Stimulated activated CD8-positive, alpha-beta memory T cell treated with anti-CD3 and anti-CD28 coated beads, Interleukin-2, amount 100 ng/mL, for 48 hours (primary cell): ENCODE data around the gene LIF.

ENCODE experiments used
- DNase-seq, 2 donors: peaks; one replicate each; pipeline ENCODE4 v3.0.0-alpha.2; 2020; ENCODE audit warnings: low read depth in 2 of 2

The LIF gene

DNA sequence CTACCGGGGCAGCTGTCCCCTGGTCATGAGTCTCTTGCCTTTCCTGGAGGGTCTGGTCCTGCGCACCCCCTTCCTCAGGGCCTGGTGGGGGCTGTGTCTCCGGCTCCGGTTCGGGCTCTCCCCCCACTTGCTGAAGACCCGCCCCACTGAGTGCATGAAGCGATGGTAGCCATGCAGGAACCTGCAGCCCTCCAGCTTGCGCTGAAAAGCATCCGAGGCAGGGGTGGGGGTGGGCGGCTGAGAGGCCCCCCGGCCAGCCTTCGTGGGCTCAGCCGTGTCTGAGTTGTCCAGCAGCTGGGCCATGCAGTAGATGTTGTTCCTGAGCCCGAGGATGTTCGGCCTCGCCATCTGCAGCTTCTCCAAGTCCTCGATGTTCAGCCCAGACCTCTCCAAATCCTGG is 17.3 kb upstream of the LIF start:
- no peak for DNase-seq

GRCh38 chr22:30262917-30263741 is 16.6 kb upstream of the LIF start:
- DNase-seq, result peak; percentile 65 to 78

- no peak for DNase-seq
These were observed 15.6 kb upstream of the LIF start for GRCh38 chr22:30262112-30262511.

DNA sequence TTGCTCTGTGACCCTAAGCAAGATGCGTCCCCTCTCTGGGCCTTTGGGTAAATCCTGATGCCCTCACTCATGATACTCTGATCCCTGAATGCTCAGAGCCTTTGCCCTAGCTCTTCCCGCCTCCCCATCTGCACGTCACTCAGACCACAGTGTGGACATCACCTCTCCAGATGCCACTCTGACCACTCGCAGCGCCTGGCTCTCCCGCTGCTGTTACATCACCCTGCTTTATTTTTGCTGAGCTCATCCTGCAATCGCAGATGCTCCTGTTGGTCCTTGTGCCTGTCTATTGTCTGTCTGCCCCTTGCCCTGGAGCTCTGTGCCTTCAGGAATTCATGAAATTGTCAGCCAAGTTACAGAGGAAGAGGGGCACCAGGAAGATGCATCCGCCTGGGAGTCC is 14.6 kb upstream of the LIF start:
- no peak for DNase-seq

DNA sequence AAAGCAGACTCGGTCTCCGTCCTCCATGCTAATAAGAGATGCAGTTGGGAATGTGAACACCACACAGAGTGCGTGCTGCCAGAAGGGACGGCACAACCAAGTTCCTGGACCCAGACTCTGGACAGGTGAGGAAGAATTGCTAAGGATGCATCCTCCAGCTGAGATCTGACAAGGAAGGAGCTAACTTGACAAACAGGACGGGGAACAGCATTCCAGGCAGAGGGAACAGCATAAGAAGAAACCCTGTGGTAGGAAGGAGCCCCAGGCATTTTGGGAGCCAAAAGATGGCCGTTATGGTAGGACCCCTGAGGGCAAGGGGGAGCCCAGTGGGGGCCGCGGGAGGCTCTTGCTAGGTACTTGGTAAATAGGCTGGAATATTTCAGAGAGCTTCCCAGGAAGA is 14.1 kb upstream of the LIF start:
- no peak for DNase-seq

GRCh38 chr22:30260276-30260675 is 13.7 kb upstream of the LIF start:
- DNase-seq, result no peak

DNA sequence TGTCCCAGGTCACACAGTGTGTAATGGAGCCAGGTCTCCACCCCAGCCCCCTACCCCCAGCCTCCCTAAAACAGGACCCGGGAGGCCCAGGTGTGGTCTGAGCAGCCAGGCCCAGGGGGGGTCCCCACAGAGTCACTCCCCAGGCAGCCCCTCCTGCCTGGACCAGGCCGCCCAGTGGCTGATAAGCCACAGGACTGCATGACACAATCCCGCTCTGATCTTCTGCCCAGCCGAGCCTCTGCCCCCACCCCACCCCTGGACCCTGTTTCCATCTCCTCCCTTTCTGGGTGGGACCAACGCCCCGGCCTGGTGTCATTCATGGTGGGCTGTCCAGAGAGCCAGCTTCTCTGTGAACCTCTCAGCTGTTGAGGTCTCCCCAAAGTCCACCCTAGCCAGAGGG is 7.8 kb upstream of the LIF start:
- no peak for DNase-seq

DNA sequence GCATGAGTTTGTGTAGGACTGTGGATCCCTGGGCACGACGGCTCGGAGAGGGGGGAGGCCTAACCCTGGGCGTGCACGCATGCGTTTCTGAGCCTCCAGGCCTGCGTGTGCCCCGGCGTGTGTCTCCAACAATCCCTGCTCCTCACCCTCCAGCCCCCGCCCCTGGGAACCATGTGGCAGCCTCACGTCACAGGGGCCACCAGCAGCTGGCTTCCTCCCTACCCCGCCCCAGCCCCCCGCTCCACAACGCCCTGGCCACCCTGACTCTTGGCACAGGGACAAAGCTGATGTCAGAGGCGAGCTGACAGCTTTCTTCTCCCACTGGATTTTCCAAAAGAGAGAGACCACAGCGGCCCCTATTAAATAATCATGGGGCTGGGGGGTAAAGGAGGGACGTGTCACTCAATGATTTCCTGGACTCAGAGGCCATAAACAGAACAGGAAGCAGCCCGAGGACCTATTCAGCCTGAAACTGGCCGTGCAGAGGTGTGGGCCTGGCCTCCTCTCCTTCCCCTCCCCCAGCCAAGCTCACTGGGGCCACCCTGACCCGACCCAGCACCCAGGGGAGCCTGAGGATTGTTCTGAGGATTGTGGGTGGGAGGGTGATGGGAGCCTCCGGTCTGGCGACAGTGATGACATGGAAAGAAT is 6.8 kb upstream of the LIF start:
- no peak for DNase-seq

DNA sequence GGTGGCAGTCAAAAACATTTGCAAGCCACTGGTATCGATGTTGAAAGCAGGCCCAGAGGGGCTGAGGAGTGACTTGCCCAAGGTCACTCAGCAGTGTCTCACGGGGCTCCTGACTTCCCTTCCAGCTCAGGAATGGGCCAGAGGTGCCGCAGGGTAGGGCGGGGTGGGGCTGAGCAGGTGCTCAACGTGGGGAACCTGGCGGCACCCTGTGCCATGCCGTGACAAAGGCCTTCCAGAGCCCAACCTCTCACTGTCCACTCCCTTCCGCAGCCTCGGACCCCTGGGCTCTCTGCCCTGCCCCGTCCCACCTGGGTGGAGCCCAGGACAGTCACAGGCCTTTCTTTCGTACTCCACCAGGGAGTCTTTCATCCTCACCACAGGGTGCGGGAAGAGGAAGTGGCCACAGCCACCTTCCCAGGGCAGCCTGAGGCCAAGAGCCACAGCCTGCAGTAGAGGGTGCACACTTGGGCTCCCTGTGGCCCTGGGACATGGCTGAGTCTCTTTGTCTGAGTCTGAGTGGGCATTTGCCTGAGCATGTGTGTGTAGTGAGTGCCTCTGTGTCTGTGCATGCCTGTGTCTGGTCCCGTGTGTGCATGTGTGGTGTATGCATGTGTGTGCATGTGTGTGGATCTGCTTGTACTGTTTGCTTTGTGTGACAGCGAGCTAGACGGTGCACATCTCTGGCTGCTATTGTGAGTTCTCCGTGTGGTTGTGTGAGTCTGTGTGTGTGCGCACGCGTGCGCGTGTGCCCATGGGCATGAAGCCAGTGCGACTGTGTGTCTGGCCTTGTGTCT is 6.0 kb upstream of the LIF start:
- DNase-seq, result no peak

DNA sequence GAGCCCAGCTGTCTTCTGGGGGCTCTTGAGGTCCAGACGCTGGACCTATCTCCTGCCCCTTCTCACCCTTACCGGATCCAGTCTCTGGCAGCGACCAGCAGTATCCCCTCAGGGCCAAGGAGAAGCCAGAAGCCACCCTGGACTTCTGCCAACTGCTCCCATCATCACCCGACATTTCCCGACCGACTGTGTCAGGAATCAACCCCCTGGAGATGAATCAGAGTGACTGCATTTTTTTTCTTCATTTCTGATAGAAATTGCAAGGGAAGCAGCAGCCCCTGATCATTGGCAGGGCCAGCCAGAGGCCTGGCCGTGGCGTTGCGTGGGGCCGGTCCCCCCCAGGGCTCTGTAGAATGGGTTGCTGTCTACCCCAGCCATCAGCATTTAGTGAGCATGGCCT is 5.2 kb upstream of the LIF start:
- no peak for DNase-seq

GRCh38 chr22:30250661-30251267 is 4.2 kb upstream of the LIF start:
- DNase-seq, result no peak

DNA sequence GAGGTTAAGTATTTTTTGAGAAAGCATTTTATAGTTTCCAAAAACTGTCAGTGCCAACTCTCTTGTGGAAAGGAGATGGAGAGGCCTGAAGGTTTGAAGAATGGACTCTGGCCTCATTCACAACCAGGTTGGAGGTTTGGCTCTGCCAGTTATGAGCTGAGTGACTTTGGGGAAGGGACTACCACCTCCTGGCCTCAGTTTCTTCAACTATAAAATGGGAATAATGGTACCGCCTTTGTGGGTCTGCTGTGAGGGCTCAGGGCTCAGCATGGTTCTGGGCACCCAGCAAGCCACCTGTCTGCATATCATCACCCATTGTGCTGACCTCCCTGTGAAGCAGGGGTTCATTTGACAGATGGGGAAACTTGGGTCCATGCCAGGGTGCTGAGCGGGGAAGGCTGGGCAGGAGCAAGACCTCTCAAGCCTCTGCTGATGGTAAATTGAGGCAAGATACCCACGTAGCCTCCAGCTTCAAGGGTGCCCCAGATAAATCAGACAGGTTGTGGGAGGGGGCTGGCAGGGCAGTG is 3.5 kb upstream of the LIF start:
- no peak for DNase-seq

DNA sequence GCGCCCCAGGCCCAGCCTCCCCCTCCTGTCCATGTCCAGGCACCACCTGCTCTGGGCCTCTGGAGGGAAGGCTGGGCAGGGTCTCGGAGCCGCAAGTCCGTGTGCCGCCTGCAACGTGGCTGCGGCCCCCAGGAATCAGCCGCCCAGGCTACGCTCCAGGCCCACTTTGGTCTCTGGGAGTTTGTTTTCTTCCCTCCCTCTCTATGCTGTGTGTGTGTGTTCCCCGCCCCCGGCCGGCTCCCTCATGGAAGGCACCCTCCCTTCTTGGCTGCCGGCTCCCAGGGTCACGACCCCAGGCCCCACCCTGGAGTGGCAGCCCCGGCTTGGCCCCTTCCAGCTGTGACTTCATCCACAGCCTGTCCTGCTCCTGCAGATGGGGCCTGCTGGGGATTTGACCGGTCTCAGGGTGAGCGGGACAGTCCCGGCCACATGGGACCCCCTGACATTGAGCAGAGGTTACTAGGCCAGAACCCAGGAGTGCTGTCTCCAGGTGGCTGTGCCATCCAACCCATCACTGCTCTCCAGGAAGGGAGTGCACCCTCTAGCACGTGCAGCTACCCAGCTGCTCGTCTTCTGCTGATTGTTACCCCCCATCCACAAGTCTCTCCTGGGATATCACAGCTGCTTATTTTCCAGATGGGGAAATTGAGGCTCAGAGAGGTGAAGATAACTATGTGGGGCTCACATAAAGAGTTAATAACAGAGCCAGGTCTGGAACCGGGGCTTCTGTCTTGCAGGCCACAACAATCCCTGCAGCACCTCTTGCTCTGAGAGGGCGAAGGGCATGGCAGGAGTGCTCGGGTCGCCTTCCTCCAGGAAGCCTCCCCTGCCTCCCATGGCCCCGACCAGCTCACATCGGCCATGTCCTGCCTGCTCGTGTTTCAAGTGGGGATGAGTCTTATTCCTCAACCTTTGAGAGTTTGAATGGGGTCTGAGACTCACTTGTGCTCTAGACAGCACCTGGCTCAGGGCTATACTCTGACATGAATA is 2.8 kb upstream of the LIF start:
- DNase-seq, result no peak

- no peak for DNase-seq
These were observed 1.9 kb upstream of the LIF start for GRCh38 chr22:30248484-30248883.

DNA sequence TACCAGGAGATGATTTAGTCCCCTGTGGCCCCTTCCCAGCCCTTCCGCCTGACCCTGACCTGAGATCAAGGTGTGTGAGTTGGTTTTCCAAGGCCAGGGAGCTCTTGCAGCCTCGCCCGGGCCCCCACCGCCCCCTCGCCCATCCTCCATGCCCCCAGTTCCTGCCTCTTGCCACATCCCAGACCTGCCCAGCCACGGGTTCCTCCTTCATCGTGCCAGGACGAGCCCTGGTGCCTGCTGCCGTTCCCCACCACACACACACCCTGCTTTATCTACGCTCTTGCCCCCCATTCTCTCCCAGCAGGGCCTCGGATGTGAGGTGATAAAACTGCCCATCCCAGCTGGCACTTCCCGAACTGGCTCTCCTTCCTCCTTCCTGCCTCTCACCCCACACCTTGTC is 1.4 kb upstream of the LIF start:
- DNase-seq, result no peak

- DNase-seq, result no peak
These were observed 1.0 kb upstream of the LIF start for GRCh38 chr22:30247561-30247960.

- DNase-seq, result no peak
These were observed 336 bp upstream of the LIF start for GRCh38 chr22:30246814-30247376.

DNA sequence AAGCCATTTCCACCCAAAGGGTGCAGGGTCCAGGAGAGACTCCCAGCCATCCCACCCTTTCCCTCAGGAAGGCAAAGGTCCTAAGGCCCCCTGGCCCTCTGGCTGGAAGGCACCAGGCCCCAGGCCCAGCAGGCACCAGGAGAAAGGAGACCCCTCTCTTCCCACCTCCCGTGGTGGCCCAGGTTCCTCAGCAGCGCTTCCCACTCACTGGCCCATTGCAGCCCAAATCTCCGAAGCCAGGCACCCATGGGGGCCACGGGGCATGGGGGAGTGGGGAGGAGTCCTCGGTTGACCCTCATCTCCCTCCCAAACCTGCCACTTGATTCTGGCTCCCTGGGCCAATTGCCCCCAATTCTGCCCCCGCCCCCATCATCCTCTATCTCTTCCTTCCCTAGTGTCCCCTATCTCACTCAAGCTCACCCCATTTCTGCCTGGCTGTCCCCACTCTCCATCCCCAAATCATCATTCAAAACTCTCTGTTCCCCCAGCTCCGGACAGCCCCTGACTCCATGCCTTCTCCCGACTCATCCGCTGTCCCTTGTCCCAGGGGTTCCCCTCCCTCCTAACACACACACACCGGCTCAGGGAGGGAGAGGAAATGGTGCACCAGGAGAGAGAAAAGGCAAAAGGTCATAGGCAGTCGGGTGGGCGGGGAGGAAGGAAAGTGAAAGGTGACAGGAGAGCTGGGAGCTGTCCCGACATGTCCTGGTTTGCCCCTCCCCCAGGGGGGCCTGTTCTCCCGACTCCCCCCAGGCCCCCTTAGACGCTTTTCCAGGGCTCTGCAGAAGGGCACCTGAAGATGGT is 1.2 kb downstream of the LIF start:
- no peak for DNase-seq

- no peak for DNase-seq
These were observed 1.9 kb downstream of the LIF start for GRCh38 chr22:30244641-30245040.

DNA sequence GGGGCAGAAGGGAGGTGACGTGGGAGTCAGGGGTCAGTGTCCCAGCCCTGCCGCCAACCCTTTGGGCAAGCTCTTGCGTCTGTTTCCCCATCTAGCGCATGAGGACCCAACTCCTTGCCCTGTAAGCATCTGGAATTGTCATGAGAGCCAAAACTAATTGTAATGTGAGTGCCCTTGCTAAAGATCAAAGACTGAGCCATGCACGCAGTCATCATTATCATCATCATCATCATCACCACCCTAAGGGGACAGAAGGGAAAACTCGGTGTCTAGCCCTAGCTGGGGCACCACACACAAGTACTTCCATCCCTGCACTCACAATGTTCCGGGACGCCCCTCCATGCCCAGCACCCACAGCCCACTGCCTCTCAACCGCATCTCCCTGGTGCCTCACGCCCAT is 2.5 kb downstream of the LIF start:
- DNase-seq, result no peak
